ENCODE data around the gene ZNF143. TPM values are rescaled to one million over a fixed set of nuclear protein-coding genes. Genes with fewer than 3 reads are reported as not detected.

The ZNF143 gene
- total and polyA plus RNA-seq, 2 of the 13 experiments (the other 11 are each of a cell fraction or from before 2014, with no cell fraction given), result 22.4 to 35.6 TPM

DNA sequence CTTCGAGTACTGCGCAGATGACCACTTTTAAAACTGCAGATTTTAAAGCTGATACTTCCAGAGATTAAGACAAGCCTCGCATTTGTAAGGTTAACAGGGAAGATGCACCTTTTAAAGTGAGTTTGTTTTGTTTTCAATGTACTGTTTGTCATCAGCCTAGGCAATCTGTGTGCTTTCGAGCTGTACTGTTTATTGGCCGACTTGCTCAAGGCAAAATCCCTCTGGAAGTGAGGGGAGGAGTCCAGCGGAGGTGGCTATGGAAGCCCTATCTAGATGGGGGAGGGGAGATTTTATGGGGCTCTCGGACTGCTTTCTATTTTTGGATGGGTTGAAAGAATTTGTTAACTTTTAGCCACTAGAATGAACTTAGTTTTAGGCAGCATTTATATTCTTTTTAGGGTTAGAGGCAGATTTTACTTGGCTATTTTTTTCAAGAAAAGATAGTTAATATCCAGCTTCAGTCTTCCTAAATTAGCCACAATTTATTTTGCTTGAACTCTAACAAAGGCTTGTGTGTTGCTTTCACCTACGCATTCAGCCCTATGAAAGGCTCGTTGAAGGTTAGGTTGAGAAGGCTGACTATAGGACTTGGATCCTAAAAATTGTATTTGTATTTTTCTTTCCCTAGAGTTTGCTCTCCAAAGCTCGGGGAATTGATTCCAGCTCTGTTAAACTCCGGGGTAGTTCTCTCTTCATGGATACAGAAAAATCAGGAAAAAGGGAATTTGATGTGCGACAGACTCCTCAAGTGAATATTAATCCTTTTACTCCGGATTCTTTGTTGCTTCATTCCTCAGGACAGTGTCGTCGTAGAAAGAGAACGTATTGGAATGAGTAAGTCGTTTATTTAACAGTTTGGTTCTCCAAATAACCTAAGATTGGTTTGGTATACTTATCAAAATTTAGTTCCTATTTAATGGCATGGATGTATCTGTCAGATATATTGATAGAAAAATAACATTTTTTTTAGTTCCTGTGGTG is 114.7 kb downstream of the ZNF143 start (continued):
- TF ChIP-seq ZFX (CRISPR knock-in tag; IDR thresholded peaks at IDR 0.05; ENCODE audit: low read depth) (peak; percentile 36; the same call in 1 of the 2 replicates), BHLHE40 (IDR thresholded peaks at IDR 0.05; ENCODE audit: low read length) (no peak), NCOA5 (CRISPR knock-in tag; IDR thresholded peaks at IDR 0.05) (no peak), TARDBP (CRISPR knock-in tag; IDR thresholded peaks at IDR 0.05) (0 out of 2 replicates have a peak, but pooled peaks have one; percentile 12), POLR2AphosphoS5 (IDR thresholded peaks at IDR 0.05; ENCODE audit: low read depth, low read length) (0 out of 2 replicates have a peak, but pooled peaks have one; percentile 36), ESRRA (CRISPR knock-in tag; IDR thresholded peaks at IDR 0.05; ENCODE audit: low read depth) (no peak), MIER2 (CRISPR knock-in tag; IDR thresholded peaks at IDR 0.05) (no peak), XBP1 (CRISPR knock-in tag; IDR thresholded peaks at IDR 0.05) (no peak), KLF9 (CRISPR knock-in tag; IDR thresholded peaks at IDR 0.05; ENCODE audit: low read depth) (no peak), ZNF274 (CRISPR knock-in tag; IDR thresholded peaks at IDR 0.05) (no peak), FOXP4 (CRISPR knock-in tag; IDR thresholded peaks at IDR 0.05) (peak; percentile 59), PAF1 (CRISPR knock-in tag; IDR thresholded peaks at IDR 0.05) (no peak), SSRP1 (CRISPR knock-in tag; IDR thresholded peaks at IDR 0.05) (no peak), POLR2G (IDR thresholded peaks at IDR 0.05; ENCODE audit: low read depth, low read length) (peak; percentile 47; the same call in 1 of the 2 replicates), CCDC6 (CRISPR knock-in tag; IDR thresholded peaks at IDR 0.05) (no peak), ZGPAT (CRISPR knock-in tag; IDR thresholded peaks at IDR 0.05) (0 out of 2 replicates have a peak, but pooled peaks have one; percentile 23), FOXM1 (CRISPR knock-in tag; IDR thresholded peaks at IDR 0.05) (no peak)
- TF ChIP-seq, protein P1, sequence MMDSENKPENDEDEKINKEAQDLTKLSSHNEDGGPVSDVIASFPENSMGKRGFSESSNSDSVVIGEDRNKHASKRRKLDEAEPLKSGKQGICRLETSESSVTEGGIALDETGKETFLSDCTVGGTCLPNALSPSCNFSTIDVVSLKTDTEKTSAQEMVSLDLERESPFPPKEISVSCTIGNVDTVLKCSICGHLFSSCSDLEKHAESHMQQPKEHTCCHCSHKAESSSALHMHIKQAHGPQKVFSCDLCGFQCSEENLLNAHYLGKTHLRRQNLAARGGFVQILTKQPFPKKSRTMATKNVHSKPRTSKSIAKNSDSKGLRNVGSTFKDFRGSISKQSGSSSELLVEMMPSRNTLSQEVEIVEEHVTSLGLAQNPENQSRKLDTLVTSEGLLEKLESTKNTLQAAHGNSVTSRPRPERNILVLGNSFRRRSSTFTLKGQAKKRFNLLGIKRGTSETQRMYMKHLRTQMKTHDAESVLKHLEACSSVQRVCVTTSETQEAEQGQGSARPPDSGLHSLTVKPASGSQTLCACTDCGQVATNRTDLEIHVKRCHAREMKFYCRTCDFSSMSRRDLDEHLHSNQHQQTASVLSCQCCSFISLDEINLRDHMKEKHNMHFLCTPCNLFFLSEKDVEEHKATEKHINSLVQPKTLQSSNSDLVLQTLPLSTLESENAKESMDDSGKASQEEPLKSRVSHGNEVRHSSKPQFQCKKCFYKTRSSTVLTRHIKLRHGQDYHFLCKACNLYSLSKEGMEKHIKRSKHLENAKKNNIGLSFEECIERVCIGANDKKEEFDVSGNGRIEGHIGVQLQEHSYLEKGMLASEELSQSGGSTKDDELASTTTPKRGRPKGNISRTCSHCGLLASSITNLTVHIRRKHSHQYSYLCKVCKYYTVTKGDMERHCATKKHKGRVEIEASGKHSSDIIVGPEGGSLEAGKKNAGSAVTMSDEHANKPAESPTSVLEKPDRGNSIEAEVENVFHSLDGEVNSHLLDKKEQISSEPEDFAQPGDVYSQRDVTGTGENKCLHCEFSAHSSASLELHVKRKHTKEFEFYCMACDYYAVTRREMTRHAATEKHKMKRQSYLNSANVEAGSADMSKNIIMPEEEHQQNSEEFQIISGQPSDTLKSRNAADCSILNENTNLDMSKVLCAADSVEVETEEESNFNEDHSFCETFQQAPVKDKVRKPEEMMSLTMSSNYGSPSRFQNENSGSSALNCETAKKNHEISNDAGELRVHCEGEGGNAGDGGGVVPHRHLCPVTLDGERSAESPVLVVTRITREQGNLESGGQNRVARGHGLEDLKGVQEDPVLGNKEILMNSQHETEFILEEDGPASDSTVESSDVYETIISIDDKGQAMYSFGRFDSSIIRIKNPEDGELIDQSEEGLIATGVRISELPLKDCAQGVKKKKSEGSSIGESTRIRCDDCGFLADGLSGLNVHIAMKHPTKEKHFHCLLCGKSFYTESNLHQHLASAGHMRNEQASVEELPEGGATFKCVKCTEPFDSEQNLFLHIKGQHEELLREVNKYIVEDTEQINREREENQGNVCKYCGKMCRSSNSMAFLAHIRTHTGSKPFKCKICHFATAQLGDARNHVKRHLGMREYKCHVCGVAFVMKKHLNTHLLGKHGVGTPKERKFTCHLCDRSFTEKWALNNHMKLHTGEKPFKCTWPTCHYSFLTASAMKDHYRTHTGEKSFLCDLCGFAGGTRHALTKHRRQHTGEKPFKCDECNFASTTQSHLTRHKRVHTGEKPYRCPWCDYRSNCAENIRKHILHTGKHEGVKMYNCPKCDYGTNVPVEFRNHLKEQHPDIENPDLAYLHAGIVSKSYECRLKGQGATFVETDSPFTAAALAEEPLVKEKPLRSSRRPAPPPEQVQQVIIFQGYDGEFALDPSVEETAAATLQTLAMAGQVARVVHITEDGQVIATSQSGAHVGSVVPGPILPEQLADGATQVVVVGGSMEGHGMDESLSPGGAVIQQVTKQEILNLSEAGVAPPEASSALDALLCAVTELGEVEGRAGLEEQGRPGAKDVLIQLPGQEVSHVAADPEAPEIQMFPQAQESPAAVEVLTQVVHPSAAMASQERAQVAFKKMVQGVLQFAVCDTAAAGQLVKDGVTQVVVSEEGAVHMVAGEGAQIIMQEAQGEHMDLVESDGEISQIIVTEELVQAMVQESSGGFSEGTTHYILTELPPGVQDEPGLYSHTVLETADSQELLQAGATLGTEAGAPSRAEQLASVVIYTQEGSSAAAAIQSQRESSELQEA (CRISPR knock-in tag; IDR thresholded peaks at IDR 0.05; ENCODE audit: not compliant biosample characterization), result no peak
